ENCODE data around the gene CYREN. TPM values are rescaled to one million over a fixed set of nuclear protein-coding genes. Genes with fewer than 3 reads are reported as not detected.

CYREN gene
- total RNA-seq, 2 donors from 2014 or later: 34.5 to 37.6 TPM

GRCh38 chr7:135117096-135117495, 53.4 kb downstream of the CYREN start:
- no peaks in the 10 kb centered on the region for H3K9me3 ChIP-seq
- no peak for TF ChIP-seq CTCF (IDR thresholded peaks at IDR 0.05)
- H3K36me3 ChIP-seq: no peaks in the 10 kb centered on the region
- no peak overlapping the region for H3K4me3 ChIP-seq
- H3K9ac ChIP-seq (ENCODE audit: low read depth in 2 of 2, low read length in 2 of 2): no peak overlapping the region
- H3K27me3 ChIP-seq: no peaks in the 10 kb centered on the region
- no peak overlapping the region for H3K27ac ChIP-seq
- H3K4me1 ChIP-seq: no peaks in the 10 kb centered on the region
- intact Hi-C loops (cut with DNase I): no loop called here
- DNase-seq: no peak

Small RNA genes within 50 kb of the gene (microRNA-seq; reads per million reads assigned to microRNA genes)
- gene MIR6509: not detected

Other genes starting within 250 kb of the CYREN start
- under 1 TPM; 0.47 to 0.98 TPM for gene AGBL3, start 184.2 kb downstream of the CYREN start, total RNA-seq
- gene TMEM140, start 22.6 kb downstream of the CYREN start, total RNA-seq: 10 to 100 TPM in 1 of 2 donors, 1 to 10 TPM in 1; 3.8 to 11.9 TPM
- gene WDR91, start 40.8 kb upstream of the CYREN start, total RNA-seq: 1 to 10 TPM; 4.8 to 6.5 TPM
- gene STRA8, start 63.1 kb upstream of the CYREN start, total RNA-seq: not detected